ENCODE results near the gene LOXL4. TPM values are rescaled to one million over a fixed set of nuclear protein-coding genes. Genes with fewer than 3 reads are reported as not detected.

Gene LOXL4
- total RNA-seq, 1 donor from 2014 or later: not detected

GRCh38 chr10:98224509-98224908 is 43.5 kb downstream of the LOXL4 start:
- no peaks in the 10 kb centered on the region for H3K27me3 Mint-ChIP-seq
- DNase-seq (no peak), ATAC-seq (ENCODE audit: low read depth) (no peak)
- ChIA-PET CTCF (no interaction called here), POLR2A (no interaction called here)
- no peak for TF ChIP-seq CTCF (IDR thresholded peaks at IDR 0.05)
- H3K4me3 Mint-ChIP-seq: no peak overlapping the region
- intact Hi-C loops (cut with micrococcal nuclease): no loop called here
- H3K4me1 Mint-ChIP-seq: peaks cover 19% of the 10 kb centered on the region
- peaks cover 2% of the 10 kb centered on the region for H3K9me3 Mint-ChIP-seq
- H3K27ac Mint-ChIP-seq: no peak overlapping the region
- H3K36me3 Mint-ChIP-seq (ENCODE audit: low read depth): peaks cover 44% of the 10 kb centered on the region

DNA sequence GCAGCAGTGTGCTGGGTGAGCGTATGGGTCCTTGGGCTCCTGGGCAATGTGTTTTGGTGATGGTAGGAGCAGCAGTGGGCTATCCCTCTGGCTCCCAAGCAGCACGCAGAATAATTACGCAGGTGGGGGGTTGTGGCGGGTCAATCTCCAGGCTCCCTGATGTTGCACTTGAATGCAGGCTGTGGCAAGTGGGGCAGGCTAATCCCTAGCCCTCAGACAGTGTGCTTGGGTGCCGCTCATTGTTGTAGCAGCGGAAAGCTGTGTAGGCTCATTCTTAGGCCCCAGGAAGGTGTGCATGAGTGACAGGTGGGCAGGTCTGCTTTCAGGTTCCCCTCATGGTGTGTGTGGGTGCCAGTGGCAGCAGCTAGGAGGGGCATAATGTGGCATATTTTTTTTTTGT is 44.1 kb downstream of the LOXL4 start:
- Mint-ChIP-seq H3K4me1 (peaks cover 15% of the 10 kb centered on the region), H3K4me3 (no peak overlapping the region), H3K27ac (no peak overlapping the region), H3K36me3 (ENCODE audit: low read depth) (peaks cover 48% of the 10 kb centered on the region), H3K27me3 (no peaks in the 10 kb centered on the region), H3K9me3 (peaks cover 7% of the 10 kb centered on the region)
- no peak for ATAC-seq (ENCODE audit: low read depth)
- no peak for DNase-seq
- POLR2A ChIA-PET: no interaction called here
- no peak for TF ChIP-seq CTCF (IDR thresholded peaks at IDR 0.05)
- CTCF ChIA-PET: no interaction called here
- intact Hi-C loops (cut with micrococcal nuclease): no loop called here

- intact Hi-C loops (cut with micrococcal nuclease): no loop called here
- Mint-ChIP-seq H3K9me3 (peaks cover 10% of the 10 kb centered on the region), H3K4me3 (no peak overlapping the region), H3K27ac (no peak overlapping the region), H3K27me3 (no peaks in the 10 kb centered on the region), H3K36me3 (ENCODE audit: low read depth) (peaks cover 31% of the 10 kb centered on the region), H3K4me1 (peaks cover 25% of the 10 kb centered on the region)
- ATAC-seq (ENCODE audit: low read depth): no peak
- ChIA-PET CTCF (no interaction called here), POLR2A (no interaction called here)
- DNase-seq: no peak
- no peak for TF ChIP-seq CTCF (IDR thresholded peaks at IDR 0.05)
These were observed 50.2 kb downstream of the LOXL4 start for GRCh38 chr10:98217801-98218200.

- CTCF ChIA-PET: no interaction called here
- peaks cover 48% of the 10 kb centered on the region for H3K36me3 Mint-ChIP-seq (ENCODE audit: low read depth)
- ATAC-seq (ENCODE audit: low read depth): no peak
These were observed 52.6 kb downstream of the LOXL4 start for GRCh38 chr10:98215373-98215772.

DNA sequence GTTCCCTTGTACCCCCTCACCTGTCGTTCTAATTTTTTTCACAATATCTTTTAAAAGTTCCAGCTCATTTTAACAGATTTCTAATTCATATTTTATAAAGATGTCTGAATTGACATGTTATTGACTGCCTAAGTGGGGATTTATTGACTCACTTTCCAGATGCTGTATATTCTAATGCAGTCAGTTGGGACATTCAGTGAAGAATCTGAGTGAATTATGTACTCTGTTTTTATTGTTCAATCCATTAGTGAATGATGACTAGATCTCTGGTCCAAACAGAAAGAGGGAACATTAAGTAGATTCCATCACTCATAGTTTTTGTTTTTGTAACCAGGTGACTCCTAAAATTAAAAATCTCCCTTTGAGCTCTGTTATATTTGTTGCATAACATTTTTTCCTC is 54.3 kb downstream of the LOXL4 start:
- Mint-ChIP-seq H3K4me1 (peaks cover 36% of the 10 kb centered on the region), H3K27me3 (no peaks in the 10 kb centered on the region), H3K36me3 (ENCODE audit: low read depth) (peaks cover 44% of the 10 kb centered on the region), H3K9me3 (peaks cover 2% of the 10 kb centered on the region), H3K4me3 (no peak overlapping the region), H3K27ac (no peak overlapping the region)
- no peak for DNase-seq
- ChIA-PET CTCF (no interaction called here), POLR2A (no interaction called here)
- intact Hi-C loops (cut with micrococcal nuclease): no loop called here
- TF ChIP-seq CTCF (IDR thresholded peaks at IDR 0.05): no peak
- ATAC-seq (ENCODE audit: low read depth): no peak

More at GRCh38 chr10:98215373-98215772, 52.6 kb downstream of the LOXL4 start:
- no peak overlapping the region for H3K4me3 Mint-ChIP-seq
- H3K9me3 Mint-ChIP-seq: peaks cover 10% of the 10 kb centered on the region
- TF ChIP-seq CTCF (IDR thresholded peaks at IDR 0.05): no peak
- intact Hi-C loops (cut with micrococcal nuclease): no loop called here
- no peak for DNase-seq
- peaks cover 36% of the 10 kb centered on the region for H3K4me1 Mint-ChIP-seq
- no peaks in the 10 kb centered on the region for H3K27me3 Mint-ChIP-seq
- POLR2A ChIA-PET: no interaction called here
- no peak overlapping the region for H3K27ac Mint-ChIP-seq
